Fibroblast of pulmonary artery (primary cell): Measurements from ENCODE around the gene RBBP6.
"Not testable (repeated sequence)": the region's sequence is repeated elsewhere in the genome, so short reads cannot be mapped to it uniquely, and the experiment has no call there.

Experiments
- DNase-seq: peaks from one replicate; pipeline ENCODE4 v3.0.0-alpha.2; 2010; ENCODE audit warnings: low read depth
- H3K4me3 ChIP-seq: replicated peaks from 2 replicates; pipeline ENCODE4 v1.5.1; 2011; ENCODE audit warnings: low read depth, mild to moderate bottlenecking, control low read depth, low read length, moderate library complexity
- CTCF ChIP-seq: IDR thresholded peaks from 2 replicates; pipeline ENCODE4 v1.5.1; 2011; ENCODE audit warnings: mild to moderate bottlenecking, control low read depth, low read length, inconsistent platforms; ENCODE audit errors: missing control alignments

RBBP6 gene

GRCh38 chr16:24610416-24610755, 71.0 kb downstream of the RBBP6 start:
- DNase-seq: peak; percentile 31
- peak overlapping the region; percentile 14 for H3K4me3 ChIP-seq
- TF ChIP-seq CTCF: no peak

DNA sequence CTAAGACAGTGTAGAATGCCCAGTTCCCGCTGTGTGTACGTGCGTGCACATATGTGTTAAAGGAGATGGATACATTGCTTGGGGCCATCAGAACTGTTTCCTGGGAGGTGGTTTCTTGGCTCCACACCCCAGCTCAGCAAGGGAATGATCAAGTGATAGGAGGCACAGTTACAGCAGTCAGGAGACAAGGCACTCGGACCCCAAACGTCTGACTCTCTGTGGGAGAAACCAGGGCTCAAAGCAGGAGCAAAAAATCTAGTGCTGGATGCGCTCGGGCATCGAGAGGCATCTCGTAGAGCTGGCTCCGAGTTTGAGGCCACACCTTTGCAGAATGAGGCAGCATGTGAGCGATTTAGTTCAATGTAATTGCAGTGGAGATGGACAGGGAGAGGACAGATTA, 71.9 kb downstream of the RBBP6 start:
- no peak for DNase-seq
- H3K4me3 ChIP-seq: no peak overlapping the region
- no peak for TF ChIP-seq CTCF

- DNase-seq: no peak
- no peak overlapping the region for H3K4me3 ChIP-seq
- no peak for TF ChIP-seq CTCF
Observed at GRCh38 chr16:24612656-24613055, 73.3 kb downstream of the RBBP6 start.

GRCh38 chr16:24613267-24613666, 73.9 kb downstream of the RBBP6 start:
- DNase-seq, H3K4me3 ChIP-seq: not testable (repeated sequence)

DNA sequence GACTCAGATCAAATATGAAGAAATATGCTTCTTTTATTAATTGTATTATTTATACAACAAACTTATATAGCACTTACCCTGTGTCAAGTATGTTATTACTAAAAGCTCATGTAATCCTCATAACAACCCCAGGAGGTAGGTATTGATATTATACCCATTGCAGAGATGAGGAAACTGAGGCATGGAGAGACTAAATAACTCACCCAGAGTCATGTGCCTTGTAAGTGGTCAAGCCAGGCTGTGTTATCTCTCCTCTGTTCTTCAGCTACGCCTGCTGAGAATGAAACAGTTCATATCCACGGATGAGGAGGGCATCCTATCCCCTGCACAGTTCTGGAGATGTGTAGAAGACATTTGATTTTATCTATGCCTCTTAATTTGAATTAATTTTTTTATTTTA, 78.1 kb downstream of the RBBP6 start:
- H3K4me3 ChIP-seq: no peak overlapping the region
- no peak for DNase-seq
- TF ChIP-seq CTCF: no peak
